OCI-LY7 (cell line): ENCODE data around the gene CFAP119.

Experiments
- EZH2phosphoT487 ChIP-seq: fragments of 200-600 bp; sonication (generic); IDR thresholded peaks from 2 replicates; pipeline ENCODE4 v1.6.1; 2018; ENCODE audit warnings: low read depth, borderline replicate concordance, mild to moderate bottlenecking, mixed run types, antibody characterized with exemption, low read length, moderate library complexity, mixed read lengths
- TF ChIP-seq, protein P1 (sequence below): fragments of 200-600 bp; sonication (generic); conservative IDR thresholded peaks from 2 replicates; pipeline ENCODE4 v1.5.1; 2014; ENCODE audit warnings: mild to moderate bottlenecking, antibody characterized with exemption, low read length, moderate library complexity, mixed read lengths

DNA sequence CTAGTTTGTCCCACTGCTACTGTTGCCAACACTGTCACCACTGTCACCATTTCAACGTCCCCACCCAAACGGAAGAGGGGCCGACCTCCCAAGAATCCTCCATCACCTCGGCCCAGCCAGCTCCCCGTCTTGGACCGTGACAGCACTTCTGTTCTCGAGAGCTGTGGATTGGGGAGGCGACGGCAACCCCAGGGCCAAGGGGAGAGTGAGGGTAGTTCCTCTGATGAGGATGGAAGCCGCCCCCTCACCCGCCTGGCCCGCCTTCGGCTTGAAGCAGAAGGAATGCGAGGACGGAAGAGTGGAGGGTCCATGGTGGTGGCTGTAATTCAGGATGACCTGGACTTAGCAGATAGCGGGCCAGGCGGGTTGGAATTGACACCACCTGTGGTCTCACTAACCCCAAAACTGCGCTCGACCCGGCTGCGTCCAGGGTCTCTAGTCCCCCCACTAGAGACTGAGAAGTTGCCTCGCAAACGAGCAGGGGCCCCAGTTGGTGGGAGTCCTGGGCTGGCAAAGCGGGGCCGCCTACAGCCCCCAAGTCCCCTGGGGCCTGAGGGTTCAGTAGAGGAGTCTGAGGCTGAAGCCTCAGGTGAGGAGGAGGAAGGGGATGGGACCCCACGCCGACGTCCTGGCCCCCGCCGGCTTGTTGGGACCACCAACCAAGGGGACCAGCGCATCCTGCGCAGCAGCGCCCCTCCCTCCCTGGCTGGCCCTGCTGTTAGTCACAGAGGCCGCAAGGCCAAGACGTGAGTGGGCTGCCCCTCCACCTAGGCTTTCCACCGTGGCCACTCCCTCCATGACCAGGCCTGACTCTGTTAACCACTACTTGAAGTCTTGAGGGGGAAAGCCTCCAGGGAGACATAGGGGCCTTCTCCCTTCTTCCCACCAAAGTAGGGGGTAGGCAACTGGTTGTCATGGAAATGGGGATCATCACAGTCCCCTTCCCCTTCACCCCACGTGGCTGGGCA lies 22.6 kb downstream of the CFAP119 start:
- TF ChIP-seq, protein P1, sequence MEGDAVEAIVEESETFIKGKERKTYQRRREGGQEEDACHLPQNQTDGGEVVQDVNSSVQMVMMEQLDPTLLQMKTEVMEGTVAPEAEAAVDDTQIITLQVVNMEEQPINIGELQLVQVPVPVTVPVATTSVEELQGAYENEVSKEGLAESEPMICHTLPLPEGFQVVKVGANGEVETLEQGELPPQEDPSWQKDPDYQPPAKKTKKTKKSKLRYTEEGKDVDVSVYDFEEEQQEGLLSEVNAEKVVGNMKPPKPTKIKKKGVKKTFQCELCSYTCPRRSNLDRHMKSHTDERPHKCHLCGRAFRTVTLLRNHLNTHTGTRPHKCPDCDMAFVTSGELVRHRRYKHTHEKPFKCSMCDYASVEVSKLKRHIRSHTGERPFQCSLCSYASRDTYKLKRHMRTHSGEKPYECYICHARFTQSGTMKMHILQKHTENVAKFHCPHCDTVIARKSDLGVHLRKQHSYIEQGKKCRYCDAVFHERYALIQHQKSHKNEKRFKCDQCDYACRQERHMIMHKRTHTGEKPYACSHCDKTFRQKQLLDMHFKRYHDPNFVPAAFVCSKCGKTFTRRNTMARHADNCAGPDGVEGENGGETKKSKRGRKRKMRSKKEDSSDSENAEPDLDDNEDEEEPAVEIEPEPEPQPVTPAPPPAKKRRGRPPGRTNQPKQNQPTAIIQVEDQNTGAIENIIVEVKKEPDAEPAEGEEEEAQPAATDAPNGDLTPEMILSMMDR: no peak
- no peak for TF ChIP-seq EZH2phosphoT487
